ENCODE measurements around the gene MTFR2.

Gene MTFR2

DNA sequence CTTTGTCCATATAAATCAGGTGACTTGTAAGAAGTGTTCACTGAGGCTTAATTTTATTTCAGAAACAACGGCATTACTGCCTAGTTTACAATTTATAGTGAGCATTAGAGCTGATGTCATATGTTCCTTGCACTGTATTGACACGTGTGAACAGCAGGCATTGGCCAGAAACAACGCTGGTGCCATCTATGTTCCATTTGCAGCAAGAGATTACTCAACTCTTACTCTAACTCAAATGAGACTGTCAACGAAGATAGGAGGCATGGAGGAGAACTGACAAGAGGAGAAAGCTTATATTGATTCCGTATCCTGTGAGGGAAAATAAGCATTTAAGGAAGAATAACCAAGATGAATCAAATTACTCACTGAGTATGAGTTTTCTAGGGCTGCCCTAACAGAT lies 48.4 kb downstream of the MTFR2 start:
- in situ Hi-C loops (cut with MboI; ENCODE audit: low pct_unique_long_range_greater_than_20kb, low sequenced_read_pairs), result loop anchor here (25.0 kb wide), 1 partner anchor 664 kb away; no protein-coding TSS in a partner anchor

DNA sequence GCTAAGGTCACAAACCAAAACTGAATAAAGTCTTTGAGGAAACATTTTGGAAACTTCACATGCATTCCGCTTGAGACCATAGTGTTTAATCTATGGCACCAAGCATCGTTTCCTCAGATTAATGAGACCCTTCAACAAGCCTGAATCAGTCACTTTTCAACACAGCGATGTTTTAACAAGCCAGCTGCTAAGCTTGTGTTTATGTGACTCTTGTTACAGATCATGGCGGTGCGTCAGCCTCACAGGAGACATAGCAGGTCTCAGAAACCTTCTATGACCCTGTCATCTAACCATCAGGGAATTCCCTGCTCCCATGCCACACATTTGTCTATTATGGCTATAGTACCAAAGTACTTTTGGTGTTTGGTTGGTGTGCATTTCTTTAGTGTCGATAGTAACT lies 57.2 kb downstream of the MTFR2 start:
- DNase-seq, result no peak
- in situ Hi-C loops (cut with MboI; ENCODE audit: low pct_unique_long_range_greater_than_20kb, low sequenced_read_pairs), result no loop called here

More for the DNA sequence above, 48.4 kb downstream of the MTFR2 start:
- DNase-seq, result no peak

DNA sequence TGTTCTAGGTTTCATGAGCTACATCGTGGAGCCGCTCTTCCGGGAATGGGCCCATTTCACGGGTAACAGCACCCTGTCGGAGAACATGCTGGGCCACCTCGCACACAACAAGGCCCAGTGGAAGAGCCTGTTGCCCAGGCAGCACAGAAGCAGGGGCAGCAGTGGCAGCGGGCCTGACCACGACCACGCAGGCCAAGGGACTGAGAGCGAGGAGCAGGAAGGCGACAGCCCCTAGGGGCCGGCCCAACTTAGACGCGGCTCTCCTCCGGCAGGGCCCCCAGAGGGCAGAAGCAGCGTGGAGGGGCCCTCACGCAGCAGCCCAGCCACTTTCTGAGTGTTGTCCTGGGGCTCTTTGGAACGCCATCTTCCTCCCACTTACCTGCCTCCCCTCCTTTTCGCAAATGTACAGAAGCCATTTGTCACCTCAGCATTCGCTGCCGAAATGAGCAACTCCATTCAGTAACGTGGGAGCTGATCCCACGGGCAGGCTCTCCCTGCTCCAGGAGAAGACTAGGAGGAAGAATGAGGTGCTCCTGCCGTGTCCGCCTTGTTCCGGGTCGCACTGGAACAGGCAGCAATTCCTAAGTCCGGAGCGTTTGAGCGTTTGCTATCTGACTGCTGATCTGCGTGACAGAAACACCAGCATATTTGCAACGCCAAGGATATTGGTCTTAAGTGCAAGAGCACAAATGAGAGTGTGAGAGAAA lies 58.4 kb downstream of the MTFR2 start:
- DNase-seq, result no peak
- in situ Hi-C loops (cut with MboI; ENCODE audit: low pct_unique_long_range_greater_than_20kb, low sequenced_read_pairs), result no loop called here

DNA sequence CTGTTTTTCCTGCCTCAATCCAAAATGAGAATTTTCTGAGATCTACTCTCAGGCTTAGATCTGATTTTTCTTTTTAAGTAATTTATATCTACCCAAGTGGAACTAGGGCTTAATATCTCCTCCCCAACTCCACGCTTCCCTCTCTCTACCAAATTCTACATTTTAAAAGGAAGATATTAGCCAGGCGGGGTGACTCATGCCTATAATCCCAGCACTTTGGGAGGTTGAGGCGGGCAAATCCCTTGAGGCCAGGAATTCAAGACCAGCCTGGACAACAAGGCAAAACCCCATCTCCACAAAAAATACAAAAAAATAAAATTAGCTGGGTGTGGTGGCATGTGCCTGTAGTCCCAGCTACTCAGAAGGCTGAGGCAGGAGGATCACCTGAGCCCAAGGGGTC lies 61.0 kb downstream of the MTFR2 start:
- in situ Hi-C loops (cut with MboI; ENCODE audit: low pct_unique_long_range_greater_than_20kb, low sequenced_read_pairs), result no loop called here
- no peak for DNase-seq

DNA sequence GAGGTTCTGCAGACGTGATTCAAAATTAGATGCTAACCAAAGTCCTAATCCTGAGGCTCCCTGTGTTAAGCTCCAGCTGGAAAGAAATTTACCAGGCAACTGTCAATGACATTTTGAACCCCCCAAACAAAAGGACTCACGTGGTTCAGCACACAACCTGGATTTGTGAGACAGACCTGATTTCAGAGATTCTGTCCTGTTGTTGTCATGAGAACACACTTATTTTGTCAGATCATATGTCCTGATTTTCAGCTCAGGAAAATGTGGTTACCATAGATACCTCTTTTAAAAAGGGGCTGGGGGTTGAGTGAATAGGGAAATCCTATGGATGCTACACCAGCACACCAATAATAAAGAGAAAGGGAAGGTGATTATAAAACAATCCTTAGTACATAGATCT lies 61.6 kb downstream of the MTFR2 start:
- in situ Hi-C loops (cut with MboI; ENCODE audit: low pct_unique_long_range_greater_than_20kb, low sequenced_read_pairs), result no loop called here
- no peak for DNase-seq

DNA sequence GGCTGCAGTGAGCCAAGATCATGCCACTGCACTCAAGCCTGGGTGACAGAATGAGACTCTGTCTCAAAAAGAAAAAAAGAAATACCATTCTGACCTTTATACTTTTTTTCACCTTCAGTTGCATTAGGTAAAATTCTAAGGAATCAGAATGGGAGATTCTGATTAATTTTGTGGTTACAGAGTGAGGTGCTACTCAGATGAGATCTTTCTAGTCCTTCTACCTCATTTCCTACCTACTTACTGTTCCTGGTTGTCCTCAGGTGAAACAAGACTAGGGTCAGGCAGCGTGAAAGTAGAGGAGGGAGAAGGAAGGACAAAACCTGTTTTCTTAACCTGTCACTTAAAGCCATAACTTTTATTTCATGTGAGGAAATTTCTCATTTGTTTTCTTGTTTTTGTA lies 63.7 kb downstream of the MTFR2 start:
- in situ Hi-C loops (cut with MboI; ENCODE audit: low pct_unique_long_range_greater_than_20kb, low sequenced_read_pairs), result no loop called here
- no peak for DNase-seq

DNA sequence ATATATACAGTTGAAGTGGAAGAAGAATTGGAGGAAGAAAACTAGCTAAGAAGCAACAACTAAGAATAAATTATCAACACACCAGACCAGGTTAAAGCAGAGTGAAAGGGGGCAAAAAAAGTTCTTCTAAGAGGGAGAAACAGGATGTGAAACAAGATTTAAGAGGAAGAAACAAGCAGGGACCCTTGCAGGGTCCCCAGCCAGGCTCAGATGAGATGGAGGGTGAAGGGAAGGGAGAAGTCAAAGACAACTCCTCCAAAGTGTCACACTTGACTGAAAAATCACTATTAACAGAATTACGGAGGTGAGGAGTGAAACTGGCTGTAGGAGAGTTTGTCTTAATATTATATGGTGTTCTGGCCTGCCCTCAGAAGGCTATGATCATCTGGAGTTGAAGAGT lies 65.4 kb downstream of the MTFR2 start:
- in situ Hi-C loops (cut with MboI; ENCODE audit: low pct_unique_long_range_greater_than_20kb, low sequenced_read_pairs), result no loop called here
- DNase-seq, result no peak

DNA sequence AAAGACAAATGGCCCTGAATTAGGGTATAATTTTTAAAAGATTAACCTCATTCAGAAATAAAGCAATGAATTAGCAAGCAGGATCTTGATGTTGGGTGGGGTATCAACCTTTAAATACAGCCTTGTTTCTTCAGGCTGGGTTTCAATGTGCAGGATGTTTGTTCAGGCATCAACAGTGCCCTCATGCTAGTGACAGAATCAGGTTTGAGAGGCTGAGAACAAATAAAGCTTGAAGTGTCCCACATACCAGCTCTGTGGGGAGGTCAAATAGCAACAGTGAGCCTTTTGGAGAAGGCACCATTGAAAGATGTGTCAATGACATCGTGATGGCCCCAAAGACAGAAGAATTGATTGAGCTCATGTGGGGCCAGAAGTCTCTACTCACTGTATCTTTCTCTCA lies 68.2 kb downstream of the MTFR2 start:
- in situ Hi-C loops (cut with MboI; ENCODE audit: low pct_unique_long_range_greater_than_20kb, low sequenced_read_pairs), result no loop called here
- DNase-seq, result no peak

DNA sequence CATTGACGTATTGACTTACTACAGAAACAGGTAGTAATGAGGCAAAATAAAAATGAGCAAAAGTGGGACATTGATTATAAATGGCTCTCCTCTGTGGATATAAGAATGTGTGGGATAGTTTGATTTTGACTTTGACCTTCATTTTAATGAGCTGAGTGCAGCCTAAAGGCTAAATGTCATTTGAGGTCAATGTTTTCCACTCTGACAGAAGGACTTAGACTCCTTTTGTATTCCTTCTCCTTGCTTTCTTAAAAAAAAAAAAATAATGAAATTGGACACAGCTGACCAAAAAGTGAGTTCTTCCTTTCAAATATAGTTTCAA lies 68.6 kb downstream of the MTFR2 start:
- DNase-seq, result no peak
- in situ Hi-C loops (cut with MboI; ENCODE audit: low pct_unique_long_range_greater_than_20kb, low sequenced_read_pairs), result no loop called here

All from KBM-7 (cell line).